NCI-H2196 (cell line): ENCODE data around the gene ZNF516.

Experiments
- DNase-seq: peaks from one replicate; lab custom pipeline; 2025; ENCODE audit not compliant: unreplicated experiment; lab: John Stamatoyannopoulos, UW

The ZNF516 gene

GRCh38 chr18:76491776-76492668 lies 3.0 kb downstream of the ZNF516 start:
- peak; percentile 19 for DNase-seq

GRCh38 chr18:76491473-76491775 lies 3.6 kb downstream of the ZNF516 start:
- DNase-seq = peak; percentile 65

- no peak for DNase-seq
Observed at GRCh38 chr18:76490670-76491472, 4.2 kb downstream of the ZNF516 start.

GRCh38 chr18:76490033-76490432 lies 5.0 kb downstream of the ZNF516 start:
- no peak for DNase-seq

- DNase-seq = no peak
Observed at GRCh38 chr18:76489081-76489480, 6.0 kb downstream of the ZNF516 start.

- no peak for DNase-seq
Observed at GRCh38 chr18:76488190-76488589, 6.9 kb downstream of the ZNF516 start.

- no peak for DNase-seq
Observed at GRCh38 chr18:76487782-76488181, 7.3 kb downstream of the ZNF516 start.

- DNase-seq = no peak
Observed at GRCh38 chr18:76487070-76487469, 8.0 kb downstream of the ZNF516 start.

- no peak for DNase-seq
Observed at GRCh38 chr18:76486574-76486973, 8.5 kb downstream of the ZNF516 start.

GRCh38 chr18:76486038-76486437 lies 9.0 kb downstream of the ZNF516 start:
- DNase-seq = no peak

GRCh38 chr18:76484749-76485387 lies 10.2 kb downstream of the ZNF516 start:
- no peak for DNase-seq

GRCh38 chr18:76483780-76484179 lies 11.3 kb downstream of the ZNF516 start:
- no peak for DNase-seq

GRCh38 chr18:76482971-76483691 lies 11.9 kb downstream of the ZNF516 start:
- no peak for DNase-seq

- DNase-seq = no peak
Observed at GRCh38 chr18:76482267-76482666, 12.8 kb downstream of the ZNF516 start.

GRCh38 chr18:76480913-76481312 lies 14.1 kb downstream of the ZNF516 start:
- DNase-seq = no peak

GRCh38 chr18:76479351-76480238 lies 15.4 kb downstream of the ZNF516 start:
- DNase-seq = no peak

- no peak for DNase-seq
Observed at GRCh38 chr18:76476665-76477561, 18.1 kb downstream of the ZNF516 start.

GRCh38 chr18:76475450-76476194 lies 19.4 kb downstream of the ZNF516 start:
- DNase-seq = no peak
